ENCODE data around the gene ARPC1B.

ARPC1B gene

GRCh38 chr7:99390941-99391602 lies 16.5 kb downstream of the ARPC1B start:
- FAIRE-seq: no peak

DNA sequence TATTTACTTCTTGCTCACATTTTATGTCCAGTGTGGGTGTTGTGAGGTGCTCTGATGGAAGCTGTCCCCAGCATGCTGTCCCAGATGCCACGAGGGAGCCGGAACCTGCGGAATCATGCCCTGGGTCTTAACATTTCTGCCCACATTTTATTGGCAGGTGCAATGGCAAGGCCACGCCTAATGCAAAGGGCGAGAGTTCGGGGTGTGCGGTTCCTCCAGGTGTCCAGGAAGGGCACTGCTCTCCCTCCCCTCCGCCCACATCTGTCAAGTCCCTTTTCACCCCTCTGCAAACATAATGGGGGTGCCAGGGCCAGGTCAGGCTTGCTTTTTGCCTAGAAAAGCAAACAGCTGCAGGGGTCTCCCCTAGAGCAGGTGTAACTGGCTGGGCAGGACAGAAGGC lies 17.5 kb downstream of the ARPC1B start:
- FAIRE-seq: no peak

GRCh38 chr7:99392659-99393354 lies 18.3 kb downstream of the ARPC1B start:
- no peak for FAIRE-seq

- FAIRE-seq: no peak
Measured at GRCh38 chr7:99393355-99394187, 19.0 kb downstream of the ARPC1B start.

DNA sequence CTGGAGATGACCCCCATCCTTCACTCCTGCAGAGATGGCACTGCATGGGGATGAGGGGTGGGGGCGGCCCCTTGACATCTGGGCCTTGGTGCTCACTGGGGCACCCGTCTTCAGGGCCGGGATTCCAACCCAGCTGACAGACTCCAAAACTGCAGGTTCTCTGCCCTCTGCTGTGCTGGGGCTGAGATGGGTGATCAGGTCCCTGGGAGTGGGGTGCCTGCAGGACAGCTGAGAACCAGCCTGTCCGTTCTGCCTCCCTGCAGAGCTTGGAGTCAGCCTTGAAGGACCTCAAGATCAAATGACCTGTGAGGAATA lies 19.6 kb downstream of the ARPC1B start:
- no peak for FAIRE-seq

DNA sequence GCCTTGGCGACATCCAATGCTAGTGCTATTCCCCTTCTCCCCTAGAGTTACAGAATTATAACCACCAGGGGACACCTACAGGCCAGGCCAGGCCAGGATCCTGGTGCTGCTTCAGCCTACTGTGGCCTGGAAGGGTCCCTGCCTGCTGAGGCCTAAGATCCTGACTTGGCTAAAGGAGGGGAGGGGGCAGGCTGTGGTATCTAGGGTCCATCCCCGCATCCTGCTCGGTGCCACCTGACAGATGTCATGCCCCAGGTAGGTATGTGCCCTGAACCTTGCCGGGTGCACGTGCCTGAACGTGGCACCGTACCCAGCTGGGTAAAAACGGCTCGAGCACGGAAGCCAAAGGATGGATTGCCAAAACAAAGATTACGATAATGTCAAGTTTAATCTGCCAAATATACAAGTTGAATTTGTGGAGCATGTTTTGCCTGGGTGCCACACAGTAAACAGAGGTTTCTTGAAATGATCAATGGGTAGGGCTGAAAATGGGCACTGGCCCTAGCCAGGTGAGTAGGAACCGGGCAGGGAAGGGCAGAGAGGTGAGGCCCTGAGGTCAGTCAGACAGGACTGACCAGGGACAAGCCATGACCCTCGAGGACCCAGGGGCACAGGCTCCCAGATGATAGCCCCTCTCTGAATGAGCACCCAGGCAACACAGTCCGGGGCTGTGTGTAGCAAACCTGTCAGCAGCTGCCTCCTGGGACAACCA lies 21.2 kb downstream of the ARPC1B start:
- FAIRE-seq: no peak

GRCh38 chr7:99396418-99397296 lies 22.1 kb downstream of the ARPC1B start:
- no peak for FAIRE-seq

GRCh38 chr7:99397297-99397983 lies 22.9 kb downstream of the ARPC1B start:
- no peak for FAIRE-seq

GRCh38 chr7:99398891-99399445 lies 24.4 kb downstream of the ARPC1B start:
- no peak for FAIRE-seq

- no peak for FAIRE-seq
Measured at GRCh38 chr7:99399597-99399996, 25.1 kb downstream of the ARPC1B start.

DNA sequence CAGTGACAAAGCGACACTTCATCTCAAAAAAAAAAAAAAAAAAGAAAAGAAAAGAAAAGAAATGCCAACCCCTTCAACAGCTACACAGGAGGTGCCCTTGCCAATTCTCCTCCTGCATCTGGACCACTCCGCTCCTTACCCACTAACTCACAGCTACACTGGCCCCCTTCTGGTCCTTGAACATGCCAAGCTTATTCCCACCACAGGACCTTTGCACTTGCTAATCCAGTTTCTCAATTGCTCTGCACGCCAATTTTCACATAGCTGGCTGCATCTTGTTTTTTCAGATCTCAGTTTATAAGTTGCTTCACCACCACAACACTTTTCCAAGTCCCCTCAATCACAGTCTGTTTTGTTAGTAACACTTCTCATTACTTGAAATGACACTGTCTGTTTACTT lies 28.3 kb downstream of the ARPC1B start:
- no peak for FAIRE-seq

DNA sequence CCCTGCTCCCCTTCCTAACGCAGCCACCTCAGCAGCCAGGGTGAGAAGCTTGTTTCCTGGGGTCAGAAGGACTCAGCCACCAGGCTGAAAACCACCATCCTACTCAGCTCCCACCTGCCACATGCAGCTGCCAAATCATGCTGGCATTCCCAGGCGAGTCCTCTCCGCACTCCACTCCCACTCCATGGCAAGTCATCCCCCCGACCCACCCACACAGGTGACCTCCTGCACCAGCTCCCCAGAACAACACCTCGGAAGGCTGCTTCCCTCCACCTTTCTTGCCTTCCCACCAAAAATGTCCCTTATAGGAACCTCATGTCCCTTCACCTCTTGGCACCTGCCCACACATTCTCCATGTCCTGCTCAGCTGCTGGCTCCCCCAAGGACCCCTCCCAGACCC lies 29.2 kb downstream of the ARPC1B start:
- FAIRE-seq: no peak

GRCh38 chr7:99404235-99404976 lies 29.9 kb downstream of the ARPC1B start:
- no peak for FAIRE-seq

- no peak for FAIRE-seq
Measured at GRCh38 chr7:99404977-99405320, 30.4 kb downstream of the ARPC1B start.

- FAIRE-seq: no peak
Measured at GRCh38 chr7:99406557-99406956, 32.0 kb downstream of the ARPC1B start.

GRCh38 chr7:99407872-99408378 lies 33.4 kb downstream of the ARPC1B start:
- no peak for FAIRE-seq

- no peak for FAIRE-seq
Measured at GRCh38 chr7:99408379-99409191, 34.1 kb downstream of the ARPC1B start, which contains the start of the genes BUD31 and PDAP1. Gene BUD31, plus strand, starts transcription at chr7:99408969. Its CDS starts 2,124 bp downstream, at chr7:99411093. Gene PDAP1, minus strand, starts transcription at chr7:99408597. Its CDS starts 49 bp downstream, at chr7:99408548.

- no peak for FAIRE-seq
Measured at GRCh38 chr7:99409192-99409572, 34.7 kb downstream of the ARPC1B start.

- no peak for FAIRE-seq
Measured at GRCh38 chr7:99409806-99410205, 35.3 kb downstream of the ARPC1B start.

Data from endometrium (tissue), 2 donors.